Uterus (tissue), 4 donors: Measurements from ENCODE around the gene CHD8. TPM values are rescaled to one million over a fixed set of nuclear protein-coding genes. Genes with fewer than 3 reads are reported as not detected.

Experiments
- DNase-seq, 2 donors: peaks; one replicate each; pipeline ENCODE4 v3.0.0-alpha.2; 2019 to 2020
- H3K27ac ChIP-seq, 2 donors: fragments of 200-600 bp; sonication (generic); 1 replicate in 1 of 2; 2 replicates in 1 of 2; pipeline ENCODE4 v1.5.1; 2016 to 2018
- H3K27me3 ChIP-seq, 2 donors: fragments of 200-600 bp; sonication (generic); one replicate each; pipeline ENCODE4 v1.5.1; 2018 to 2019; ENCODE audit warnings: control low read depth in 1 of 2
- H3K36me3 ChIP-seq, 2 donors: fragments of 200-600 bp; sonication (generic); one replicate each; pipeline ENCODE4 v1.5.1; 2019; ENCODE audit warnings: control low read depth in 1 of 2
- H3K4me1 ChIP-seq, 2 donors: fragments of 200-600 bp; sonication (generic); one replicate each; pipeline ENCODE4 v1.5.1; 2018 to 2019; ENCODE audit warnings: control low read depth in 1 of 2
- H3K4me3 ChIP-seq, 2 donors: fragments of 200-600 bp; sonication (generic); 1 replicate in 1 of 2; 2 replicates in 1 of 2; pipeline ENCODE4 v1.5.1; 2018 to 2019; ENCODE audit warnings: mild to moderate bottlenecking in 1 of 2
- H3K9me3 ChIP-seq, 2 donors: fragments of 200-600 bp; sonication (generic); one replicate each; pipeline ENCODE4 v1.5.1; 2019; ENCODE audit warnings: control low read depth in 1 of 2
- POLR2A ChIP-seq, 2 donors: fragments of 450-650 bp; IDR thresholded peaks; one replicate each; pipeline ENCODE4 v1.6.1; 2016; ENCODE audit warnings: antibody characterized with exemption in 2 of 2, mild to moderate bottlenecking in 1 of 2, moderate library complexity in 1 of 2
- intact Hi-C: fragments of 100-400 bp; cut with DNase I; formaldehyde crosslinking; loops from one replicate; pipeline ENCODE4 v1.15.1; 2023; ENCODE audit warnings: low total_unique reads
- total RNA-seq, 4 donors: library from RNA; depleted of rRNA in 3 of 4; stranded (reverse); fragments of >200 nt in 3 of 4; gene quantifications; one replicate each; pipeline versions ENCODE4 v1.1.0 to v1.2.4, GENCODE V29; 2014 to 2023
- TF ChIP-seq, protein P1 (sequence below), 4 experiments: fragments of 200-600 bp in 2 of 4; fragments of 450-650 bp in 2 of 4; sonication (generic) in 2 of 4; IDR thresholded peaks; one replicate each; pipeline ENCODE4 v1.5.1; 2016 to 2019; ENCODE audit warnings: antibody characterized with exemption in 4 of 4, mild to moderate bottlenecking in 2 of 4, moderate library complexity in 1 of 4
- donor health status: DM: yes; HTN: yes; CAD: no.

Gene CHD8
- total RNA-seq, 4 donors from 2014 or later: 21.8 to 95.1 (median 48.8) TPM

- peak; percentile 99 to 100 for DNase-seq
- Histone ChIP-seq H3K9me3 (no peaks in the 10 kb centered on the region), H3K4me1 (peaks cover 0 to 7% of the 10 kb centered on the region in 2 donors), H3K27ac (peak overlapping the region; percentile 80 to 93), H3K27me3 (no peaks in the 10 kb centered on the region), H3K36me3 (no peaks in the 10 kb centered on the region), H3K4me3 (peak overlapping the region; percentile 68 to 73)
- peak; percentile 48 to 52 for TF ChIP-seq POLR2A (IDR thresholded peaks at IDR 0.05)
- TF ChIP-seq, protein P1, sequence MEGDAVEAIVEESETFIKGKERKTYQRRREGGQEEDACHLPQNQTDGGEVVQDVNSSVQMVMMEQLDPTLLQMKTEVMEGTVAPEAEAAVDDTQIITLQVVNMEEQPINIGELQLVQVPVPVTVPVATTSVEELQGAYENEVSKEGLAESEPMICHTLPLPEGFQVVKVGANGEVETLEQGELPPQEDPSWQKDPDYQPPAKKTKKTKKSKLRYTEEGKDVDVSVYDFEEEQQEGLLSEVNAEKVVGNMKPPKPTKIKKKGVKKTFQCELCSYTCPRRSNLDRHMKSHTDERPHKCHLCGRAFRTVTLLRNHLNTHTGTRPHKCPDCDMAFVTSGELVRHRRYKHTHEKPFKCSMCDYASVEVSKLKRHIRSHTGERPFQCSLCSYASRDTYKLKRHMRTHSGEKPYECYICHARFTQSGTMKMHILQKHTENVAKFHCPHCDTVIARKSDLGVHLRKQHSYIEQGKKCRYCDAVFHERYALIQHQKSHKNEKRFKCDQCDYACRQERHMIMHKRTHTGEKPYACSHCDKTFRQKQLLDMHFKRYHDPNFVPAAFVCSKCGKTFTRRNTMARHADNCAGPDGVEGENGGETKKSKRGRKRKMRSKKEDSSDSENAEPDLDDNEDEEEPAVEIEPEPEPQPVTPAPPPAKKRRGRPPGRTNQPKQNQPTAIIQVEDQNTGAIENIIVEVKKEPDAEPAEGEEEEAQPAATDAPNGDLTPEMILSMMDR (IDR thresholded peaks at IDR 0.05): peak in 1 of 4 experiments; percentile 24
- intact Hi-C loops: no loop called here
These were observed 18.6 kb downstream of the CHD8 start for GRCh38 chr14:21437063-21437901.

GRCh38 chr14:21436567-21437062, 19.3 kb downstream of the CHD8 start:
- intact Hi-C loops: no loop called here

GRCh38 chr14:21431126-21431525, 24.8 kb downstream of the CHD8 start:
- H3K4me3 ChIP-seq: no peak overlapping the region
- DNase-seq: no peak
- intact Hi-C loops: no loop called here
- no peak for TF ChIP-seq POLR2A (IDR thresholded peaks at IDR 0.05)
- TF ChIP-seq, protein P1 (IDR thresholded peaks at IDR 0.05): no peak
- H3K27me3 ChIP-seq: no peaks in the 10 kb centered on the region
- H3K27ac ChIP-seq: no peak overlapping the region
- H3K9me3 ChIP-seq: no peaks in the 10 kb centered on the region
- H3K36me3 ChIP-seq: no peaks in the 10 kb centered on the region
- no peaks in the 10 kb centered on the region for H3K4me1 ChIP-seq

More at GRCh38 chr14:21436567-21437062, 19.3 kb downstream of the CHD8 start:
- Histone ChIP-seq H3K4me3 (peak overlapping the region; percentile 68 to 73), H3K27ac (peak overlapping the region; percentile 80 to 93), H3K27me3 (no peaks in the 10 kb centered on the region), H3K36me3 (no peaks in the 10 kb centered on the region), H3K9me3 (no peaks in the 10 kb centered on the region), H3K4me1 (peaks cover 0 to 7% of the 10 kb centered on the region in 2 donors)
- no peak for TF ChIP-seq POLR2A (IDR thresholded peaks at IDR 0.05)
- TF ChIP-seq, protein P1 (IDR thresholded peaks at IDR 0.05): no peak
- DNase-seq: no peak

DNA sequence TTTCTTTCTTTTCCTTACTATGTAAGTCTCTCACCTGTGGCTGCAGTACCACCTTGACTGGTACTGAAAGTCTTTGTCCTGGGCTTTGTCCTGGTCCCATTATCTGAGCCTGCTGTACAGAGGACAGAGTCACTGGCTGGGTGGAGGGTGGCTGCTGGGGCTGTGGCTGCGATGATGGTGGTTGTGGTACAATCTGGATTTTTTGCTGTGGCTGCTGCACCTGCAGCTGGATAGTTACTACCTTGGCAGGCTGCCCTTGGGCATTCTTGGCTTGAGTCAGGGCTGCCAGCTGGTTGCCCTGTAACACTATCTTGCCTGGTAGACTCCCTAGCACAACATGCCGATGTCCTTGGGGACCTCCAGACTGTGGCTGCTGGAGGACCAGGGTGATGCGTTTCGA, 27.0 kb downstream of the CHD8 start:
- H3K27me3 ChIP-seq: no peaks in the 10 kb centered on the region
- no peaks in the 10 kb centered on the region for H3K9me3 ChIP-seq
- no peak overlapping the region for H3K27ac ChIP-seq
- no peaks in the 10 kb centered on the region for H3K36me3 ChIP-seq
- TF ChIP-seq POLR2A (IDR thresholded peaks at IDR 0.05): no peak
- TF ChIP-seq, protein P1 (IDR thresholded peaks at IDR 0.05): no peak
- no peak for DNase-seq
- H3K4me3 ChIP-seq: no peak overlapping the region
- intact Hi-C loops: no loop called here
- no peaks in the 10 kb centered on the region for H3K4me1 ChIP-seq

- no peak for DNase-seq
- TF ChIP-seq POLR2A (IDR thresholded peaks at IDR 0.05): no peak
- TF ChIP-seq, protein P1 (IDR thresholded peaks at IDR 0.05): no peak
- Histone ChIP-seq H3K4me1 (no peaks in the 10 kb centered on the region), H3K36me3 (no peaks in the 10 kb centered on the region), H3K9me3 (no peaks in the 10 kb centered on the region), H3K27me3 (no peaks in the 10 kb centered on the region), H3K27ac (no peak overlapping the region), H3K4me3 (no peak overlapping the region)
- intact Hi-C loops: no loop called here
These were observed 29.2 kb downstream of the CHD8 start for GRCh38 chr14:21426692-21427091.
